T-helper 1 cell treated with Interleukin-12 subunit alpha and Interleukin-12 subunit beta and Interleukin-4 antibody, amounts not matched to agents 30 μg/mL and 1 μg/mL, for 36 hours (primary cell): ENCODE data around the gene SNRNP48.

Experiments
- H3K27ac Mint-ChIP-seq: one replicate; pipeline ENCODE4 v1.8.0; 2021; ENCODE audit warnings: mild to moderate bottlenecking, mixed read lengths
- H3K27me3 Mint-ChIP-seq: one replicate; pipeline ENCODE4 v1.8.0; 2021; ENCODE audit warnings: low read depth, mixed read lengths
- H3K36me3 Mint-ChIP-seq: one replicate; pipeline ENCODE4 v1.8.0; 2021; ENCODE audit warnings: low read depth, mixed read lengths
- H3K4me1 Mint-ChIP-seq: one replicate; pipeline ENCODE4 v1.8.0; 2021; ENCODE audit warnings: low read depth, mixed read lengths
- H3K4me3 Mint-ChIP-seq: one replicate; pipeline ENCODE4 v1.8.0; 2021; ENCODE audit warnings: mild to moderate bottlenecking, moderate library complexity, mixed read lengths
- H3K9me3 Mint-ChIP-seq: one replicate; pipeline ENCODE4 v1.8.0; 2021; ENCODE audit warnings: mixed read lengths

The SNRNP48 gene

DNA sequence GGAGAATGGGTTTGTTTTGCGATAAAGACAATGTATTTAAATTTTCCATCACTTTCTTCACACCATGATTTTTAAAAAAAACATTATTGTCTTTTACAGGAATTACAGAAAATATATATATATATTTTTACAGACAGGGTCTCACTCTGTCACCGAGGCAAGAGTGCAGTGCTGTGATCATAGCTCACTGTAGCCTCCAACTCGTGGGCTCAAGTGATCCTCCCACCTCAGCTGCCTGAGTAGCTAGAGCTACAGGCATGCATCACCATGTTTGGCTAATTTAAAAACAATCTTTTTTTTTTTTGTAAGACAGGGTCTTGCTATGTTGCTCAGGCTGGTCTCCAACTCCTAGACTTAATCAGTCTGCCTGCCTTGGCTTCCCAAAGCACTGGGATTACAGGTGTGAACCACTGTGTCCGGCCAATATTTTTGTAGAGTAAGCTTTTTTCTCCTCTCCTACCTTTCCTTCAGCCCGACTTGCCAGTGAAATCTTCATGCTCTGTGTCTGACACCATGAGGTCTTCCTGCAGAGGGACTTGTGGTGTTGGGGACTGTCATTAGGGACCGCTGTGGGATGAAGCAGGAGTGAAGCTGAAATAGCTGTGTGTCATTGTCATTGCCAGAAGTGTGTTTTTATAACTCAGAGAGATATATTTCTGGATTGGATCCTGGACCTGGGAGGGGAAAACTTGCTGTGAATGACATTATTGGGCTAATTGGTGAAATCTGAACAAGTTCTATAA lies 35.3 kb upstream of the SNRNP48 start:
- H3K4me3 Mint-ChIP-seq, result no peak overlapping the region
- H3K36me3 Mint-ChIP-seq, result no peaks in the 10 kb centered on the region
- H3K27me3 Mint-ChIP-seq, result peaks cover 50% of the 10 kb centered on the region
- no peak overlapping the region for H3K27ac Mint-ChIP-seq
- H3K9me3 Mint-ChIP-seq, result no peaks in the 10 kb centered on the region
- no peaks in the 10 kb centered on the region for H3K4me1 Mint-ChIP-seq

DNA sequence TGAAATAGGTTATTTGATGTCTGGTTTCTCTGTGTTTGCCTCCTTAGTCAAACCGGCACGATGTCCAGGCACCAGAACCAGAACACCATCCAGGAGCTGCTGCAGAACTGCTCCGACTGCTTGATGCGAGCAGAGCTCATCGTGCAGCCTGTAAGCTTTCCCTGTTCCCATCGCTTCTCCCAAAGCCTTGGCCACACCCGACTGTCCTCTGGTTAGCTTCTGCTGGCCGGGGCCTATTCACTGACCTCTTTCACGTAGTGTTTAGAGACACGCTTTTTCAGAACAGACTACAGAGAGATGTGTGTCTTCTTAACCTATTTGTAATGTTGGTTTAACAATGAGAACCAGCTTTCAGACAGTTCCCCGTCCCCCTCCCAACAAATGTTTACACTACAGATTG lies 34.3 kb upstream of the SNRNP48 start:
- no peaks in the 10 kb centered on the region for H3K4me1 Mint-ChIP-seq
- H3K36me3 Mint-ChIP-seq, result no peaks in the 10 kb centered on the region
- no peak overlapping the region for H3K27ac Mint-ChIP-seq
- H3K9me3 Mint-ChIP-seq, result no peaks in the 10 kb centered on the region
- no peak overlapping the region for H3K4me3 Mint-ChIP-seq
- H3K27me3 Mint-ChIP-seq, result peaks cover 49% of the 10 kb centered on the region

DNA sequence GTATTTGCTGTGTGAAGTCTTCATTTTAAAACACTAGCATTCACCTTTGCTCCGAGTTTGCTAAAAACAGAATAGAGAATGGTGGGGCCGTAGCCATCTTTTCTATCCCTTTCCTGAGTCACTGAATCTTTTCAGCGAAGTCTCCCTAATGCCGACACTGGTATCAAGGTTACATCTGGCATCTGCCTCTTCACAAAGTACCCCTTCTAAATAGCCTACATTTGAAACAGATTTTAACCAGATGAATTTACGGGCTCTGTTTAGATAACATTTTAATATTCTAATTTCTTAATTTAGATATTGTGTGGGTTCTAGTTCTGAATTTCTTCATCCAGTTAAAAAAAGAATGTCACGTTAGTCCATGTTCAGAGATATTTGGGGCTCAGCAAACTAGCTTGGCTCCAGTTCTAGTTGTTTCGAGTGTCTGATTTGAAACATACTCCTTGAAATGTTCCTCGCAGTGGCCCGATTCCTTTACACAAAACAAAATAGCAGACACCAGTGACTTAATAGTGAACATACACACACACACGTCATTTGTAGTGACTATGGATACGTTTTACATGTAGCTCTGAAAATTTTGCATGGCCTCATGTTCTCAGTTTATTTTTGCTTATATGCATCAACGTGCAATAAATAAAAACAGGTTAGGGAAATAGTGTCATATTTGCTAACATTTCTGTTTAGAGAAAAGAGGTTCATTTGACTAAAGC lies 33.4 kb upstream of the SNRNP48 start:
- Mint-ChIP-seq H3K36me3 (no peaks in the 10 kb centered on the region), H3K9me3 (no peaks in the 10 kb centered on the region), H3K27me3 (peaks cover 46% of the 10 kb centered on the region), H3K4me1 (no peaks in the 10 kb centered on the region), H3K4me3 (no peak overlapping the region), H3K27ac (no peak overlapping the region)

DNA sequence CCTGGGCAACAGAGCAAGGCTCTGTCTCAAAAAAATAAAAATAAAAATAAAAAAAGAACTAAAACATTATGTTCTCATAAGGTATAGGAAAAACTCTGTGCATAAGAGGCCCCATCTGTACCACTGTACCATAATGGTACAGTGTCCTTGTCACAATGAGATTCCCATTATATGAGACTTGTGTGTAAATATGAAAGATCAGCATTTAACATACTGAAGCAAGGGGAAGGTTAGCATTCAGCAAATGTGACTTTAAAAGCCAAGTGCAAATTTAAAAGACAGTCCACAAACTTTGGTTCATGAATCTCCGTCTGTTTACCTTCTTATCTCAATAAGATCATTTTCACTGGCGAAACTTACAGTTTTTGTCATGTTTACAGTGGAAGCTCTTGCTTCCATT lies 32.3 kb upstream of the SNRNP48 start:
- Mint-ChIP-seq H3K27me3 (peaks cover 43% of the 10 kb centered on the region), H3K4me3 (no peak overlapping the region), H3K36me3 (no peaks in the 10 kb centered on the region), H3K9me3 (no peaks in the 10 kb centered on the region), H3K4me1 (no peaks in the 10 kb centered on the region), H3K27ac (no peak overlapping the region)

DNA sequence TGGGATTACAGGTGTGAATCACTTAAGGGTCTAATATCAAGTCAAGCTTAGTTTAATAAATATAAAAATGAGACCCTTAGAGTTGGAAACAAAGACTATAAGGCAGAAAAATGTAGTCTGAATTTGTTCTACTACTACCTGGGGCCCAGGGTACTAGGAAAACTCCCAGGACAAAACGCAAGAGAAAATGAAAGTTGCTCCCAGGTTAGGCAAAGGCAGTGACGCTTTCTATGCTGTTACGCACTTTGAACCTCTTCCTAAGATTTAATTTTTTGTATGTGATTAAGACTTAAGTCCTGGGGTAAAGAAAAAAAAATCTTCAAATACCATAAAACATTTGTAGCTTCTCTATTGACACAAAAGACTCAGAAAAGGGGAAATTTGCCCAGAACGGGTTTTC lies 31.2 kb upstream of the SNRNP48 start:
- Mint-ChIP-seq H3K4me1 (no peaks in the 10 kb centered on the region), H3K27me3 (peaks cover 43% of the 10 kb centered on the region), H3K27ac (no peak overlapping the region), H3K9me3 (no peaks in the 10 kb centered on the region), H3K36me3 (no peaks in the 10 kb centered on the region), H3K4me3 (no peak overlapping the region)

DNA sequence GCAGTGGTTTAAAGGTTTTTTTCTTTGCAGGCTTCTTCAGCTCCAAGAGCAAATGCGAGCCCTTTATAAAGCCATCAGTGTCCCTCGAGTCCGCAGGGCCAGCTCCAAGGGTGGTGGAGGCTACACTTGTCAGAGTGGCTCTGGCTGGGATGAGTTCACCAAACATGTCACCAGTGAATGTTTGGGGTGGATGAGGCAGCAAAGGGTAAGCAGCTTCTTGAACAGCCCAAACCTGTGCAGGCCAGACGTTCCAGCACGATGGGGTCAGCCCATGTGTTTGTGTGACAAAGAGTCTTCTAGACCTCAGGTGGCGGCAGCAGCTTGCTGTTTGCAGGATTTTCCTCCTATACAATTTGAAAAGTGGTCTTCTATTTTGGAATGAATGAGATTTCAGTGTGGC lies 30.8 kb upstream of the SNRNP48 start:
- Mint-ChIP-seq H3K27ac (no peak overlapping the region), H3K4me1 (no peaks in the 10 kb centered on the region), H3K4me3 (no peak overlapping the region), H3K27me3 (peaks cover 39% of the 10 kb centered on the region), H3K9me3 (no peaks in the 10 kb centered on the region), H3K36me3 (no peaks in the 10 kb centered on the region)

DNA sequence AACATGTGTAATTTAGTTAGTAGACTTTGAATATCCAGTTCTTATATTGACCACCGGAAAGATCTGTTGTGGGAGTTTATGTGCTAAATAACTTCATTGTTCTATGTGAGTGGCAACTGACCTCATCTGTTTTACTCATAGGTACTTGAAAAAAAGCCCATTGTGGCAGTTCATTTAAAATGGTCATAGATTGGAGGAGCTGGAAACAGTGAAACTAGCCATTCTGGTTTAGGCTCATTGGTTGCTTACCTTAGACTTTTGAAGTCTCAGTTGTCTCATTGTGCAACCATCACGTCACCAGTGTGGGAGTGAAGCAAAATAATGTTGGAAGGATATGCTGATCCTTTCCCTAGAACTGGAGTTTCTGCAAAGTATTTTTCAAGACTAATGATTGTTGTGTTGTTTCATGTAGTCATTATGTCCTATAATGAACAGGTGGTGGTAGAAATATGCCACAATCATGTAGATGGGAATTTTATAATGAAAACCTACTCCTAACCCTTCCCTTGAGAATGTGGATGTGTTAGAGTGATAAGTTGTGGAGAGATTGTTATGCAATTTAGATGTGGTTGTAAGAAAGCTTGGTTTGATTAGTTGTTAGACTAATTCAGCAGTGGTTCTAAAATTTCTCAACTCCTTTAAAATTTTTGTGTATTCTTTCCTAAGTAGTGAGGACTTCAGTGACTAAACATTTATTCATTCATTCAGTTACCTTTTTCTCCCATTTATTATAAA lies 30.2 kb upstream of the SNRNP48 start:
- Mint-ChIP-seq H3K36me3 (no peaks in the 10 kb centered on the region), H3K27me3 (peaks cover 35% of the 10 kb centered on the region), H3K27ac (no peak overlapping the region), H3K4me3 (no peak overlapping the region), H3K9me3 (no peaks in the 10 kb centered on the region), H3K4me1 (no peaks in the 10 kb centered on the region)

DNA sequence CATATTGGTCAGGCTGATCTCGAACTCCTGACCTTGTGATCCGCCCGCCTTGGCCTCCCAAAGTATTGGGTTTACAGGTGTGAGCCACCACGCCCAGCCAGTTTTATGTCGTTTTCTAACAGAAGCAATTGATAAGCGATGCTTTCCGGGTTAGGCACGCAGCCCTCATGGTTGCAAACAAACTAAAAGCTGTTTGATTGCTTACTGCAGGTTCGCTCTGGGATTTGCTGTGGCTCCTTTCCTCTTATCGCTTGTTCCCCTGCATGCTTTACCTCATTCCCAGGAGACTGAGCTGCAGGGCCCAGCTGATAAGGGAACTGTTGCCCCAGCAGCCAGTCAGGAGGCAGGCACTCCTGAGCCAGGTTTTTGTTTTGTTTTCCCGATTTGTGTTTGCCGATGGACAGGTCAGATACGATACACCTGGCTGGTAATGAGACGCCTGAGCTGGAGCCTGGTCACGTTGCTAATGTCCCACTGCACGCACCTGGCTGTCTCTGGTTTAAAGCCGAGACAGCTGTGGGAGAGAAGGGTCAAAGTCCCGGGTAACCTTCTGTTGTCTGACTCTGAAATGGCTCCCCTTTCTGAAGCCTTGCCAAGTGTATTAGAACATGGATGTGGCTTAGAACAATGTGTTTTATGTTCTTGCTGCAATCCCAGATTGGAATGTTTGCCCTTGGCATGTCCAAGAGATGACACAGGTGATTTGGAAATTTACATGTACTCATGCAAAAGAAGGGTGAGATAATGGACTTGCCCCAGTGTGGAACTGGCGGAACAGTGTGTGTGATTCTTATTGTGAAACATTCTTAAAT lies 28.6 kb upstream of the SNRNP48 start:
- no peaks in the 10 kb centered on the region for H3K9me3 Mint-ChIP-seq
- H3K27me3 Mint-ChIP-seq, result peaks cover 31% of the 10 kb centered on the region
- no peaks in the 10 kb centered on the region for H3K4me1 Mint-ChIP-seq
- H3K36me3 Mint-ChIP-seq, result no peaks in the 10 kb centered on the region
- no peak overlapping the region for H3K4me3 Mint-ChIP-seq
- no peak overlapping the region for H3K27ac Mint-ChIP-seq

DNA sequence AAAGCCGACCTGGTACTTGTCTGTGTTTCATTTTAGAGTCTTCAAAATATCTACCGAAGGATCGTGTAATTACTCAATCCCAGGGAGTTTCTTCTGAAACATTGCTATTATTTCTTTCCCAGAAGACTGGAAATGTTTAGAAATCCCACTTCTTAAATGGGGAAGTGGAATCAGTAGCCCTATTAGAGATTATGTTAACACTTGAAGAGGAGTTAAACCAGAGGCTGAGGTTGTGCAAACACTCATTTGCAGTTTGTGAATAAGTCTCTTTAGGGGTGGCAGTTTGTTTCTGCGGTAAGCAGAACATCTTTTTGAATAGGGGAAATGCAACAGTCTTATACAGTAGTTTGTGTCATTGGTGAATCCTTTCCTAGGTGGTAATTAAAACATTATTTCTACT lies 27.2 kb upstream of the SNRNP48 start:
- peaks cover 31% of the 10 kb centered on the region for H3K27me3 Mint-ChIP-seq
- H3K4me1 Mint-ChIP-seq, result no peaks in the 10 kb centered on the region
- no peaks in the 10 kb centered on the region for H3K36me3 Mint-ChIP-seq
- H3K27ac Mint-ChIP-seq, result no peak overlapping the region
- no peaks in the 10 kb centered on the region for H3K9me3 Mint-ChIP-seq
- H3K4me3 Mint-ChIP-seq, result no peak overlapping the region

DNA sequence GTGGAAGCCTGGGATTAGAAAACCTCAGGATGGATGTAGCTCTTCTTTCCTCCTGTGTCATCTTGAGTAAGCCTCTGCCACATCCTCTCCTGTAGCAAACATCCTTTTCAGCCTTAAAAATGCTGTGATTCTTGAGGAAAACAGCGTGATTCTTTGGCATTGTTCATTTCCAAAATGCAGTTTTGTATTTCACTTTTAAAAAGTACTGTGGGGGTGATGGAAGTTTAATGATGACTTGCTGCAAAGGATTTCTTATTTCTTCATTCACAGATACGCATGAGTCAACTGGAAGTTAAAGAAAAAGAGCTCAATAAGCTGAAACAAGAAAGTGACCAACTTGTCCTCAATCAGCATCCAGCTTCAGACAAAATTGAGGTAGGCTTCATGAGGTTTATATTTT lies 23.9 kb upstream of the SNRNP48 start:
- peaks cover 39% of the 10 kb centered on the region for H3K27me3 Mint-ChIP-seq

DNA sequence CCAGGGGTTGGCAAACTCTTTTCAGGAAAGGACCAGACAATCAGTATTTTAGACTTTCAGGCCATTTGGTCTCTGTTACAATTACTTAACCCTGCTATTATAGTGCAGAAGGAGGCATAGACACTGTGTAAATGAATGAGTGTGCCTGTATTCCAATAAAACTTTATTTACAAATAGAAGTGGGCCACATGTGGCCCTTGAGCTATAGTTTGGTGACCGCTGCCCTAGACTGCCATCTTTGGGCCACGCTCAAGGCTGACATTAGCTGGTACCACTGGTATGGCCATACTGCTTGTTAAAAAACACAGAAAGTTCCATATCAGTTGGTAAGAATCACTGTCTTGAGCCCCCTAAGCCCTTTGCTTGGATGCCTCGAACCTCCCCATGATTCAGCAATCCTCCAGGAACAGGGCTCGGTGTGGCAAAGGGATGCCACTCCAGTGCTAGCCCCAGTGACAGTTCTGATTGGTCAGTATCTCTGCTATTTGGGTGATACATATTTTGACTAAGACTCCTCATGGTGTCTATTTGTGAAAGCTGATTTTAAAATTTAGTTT lies 23.3 kb upstream of the SNRNP48 start:
- no peaks in the 10 kb centered on the region for H3K9me3 Mint-ChIP-seq
- H3K27ac Mint-ChIP-seq, result no peak overlapping the region
- no peak overlapping the region for H3K4me3 Mint-ChIP-seq
- H3K4me1 Mint-ChIP-seq, result no peaks in the 10 kb centered on the region
- H3K27me3 Mint-ChIP-seq, result peaks cover 34% of the 10 kb centered on the region
- no peaks in the 10 kb centered on the region for H3K36me3 Mint-ChIP-seq

More for the DNA sequence above, 23.9 kb upstream of the SNRNP48 start:
- H3K9me3 Mint-ChIP-seq, result no peaks in the 10 kb centered on the region
- no peaks in the 10 kb centered on the region for H3K36me3 Mint-ChIP-seq
- no peaks in the 10 kb centered on the region for H3K4me1 Mint-ChIP-seq
- H3K27ac Mint-ChIP-seq, result no peak overlapping the region
- no peak overlapping the region for H3K4me3 Mint-ChIP-seq

DNA sequence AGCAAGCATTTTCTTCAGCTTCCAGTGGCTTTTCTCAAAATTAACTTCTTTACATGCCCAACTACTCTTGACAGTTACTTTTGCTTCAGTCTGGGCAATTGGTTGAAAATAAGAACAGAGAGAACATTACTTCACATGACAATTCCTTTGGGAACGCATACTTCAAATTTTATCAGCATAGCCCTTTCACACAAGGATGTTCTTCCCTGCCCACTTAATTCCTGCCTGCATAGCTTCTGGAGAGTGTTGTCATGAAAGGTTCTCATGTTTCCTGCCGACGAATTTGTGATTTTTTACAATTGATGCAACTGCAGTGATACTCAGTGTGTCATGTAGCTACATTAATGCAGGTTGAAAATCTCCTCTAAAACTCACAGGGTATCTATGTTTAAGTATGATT lies 22.0 kb upstream of the SNRNP48 start:
- Mint-ChIP-seq H3K36me3 (no peaks in the 10 kb centered on the region), H3K4me1 (no peaks in the 10 kb centered on the region), H3K27me3 (peaks cover 34% of the 10 kb centered on the region), H3K27ac (no peak overlapping the region), H3K9me3 (no peaks in the 10 kb centered on the region), H3K4me3 (no peak overlapping the region)

DNA sequence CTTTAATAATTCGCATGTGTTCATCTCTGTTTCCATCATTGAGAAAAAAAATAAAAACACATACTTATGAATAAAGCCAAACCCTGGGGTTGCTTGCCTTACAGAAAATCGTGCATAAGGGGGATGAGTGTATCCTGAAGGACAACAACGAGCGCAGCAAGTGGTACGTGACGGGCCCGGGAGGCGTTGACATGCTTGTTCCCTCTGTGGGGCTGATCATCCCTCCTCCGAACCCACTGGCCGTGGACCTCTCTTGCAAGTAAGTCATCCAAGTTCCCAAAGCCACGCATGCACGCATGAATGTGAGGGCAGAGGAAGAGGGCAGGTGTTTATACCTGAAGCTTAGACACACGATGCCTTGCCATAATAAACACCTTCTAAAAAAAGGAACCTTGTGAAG lies 20.9 kb upstream of the SNRNP48 start:
- Mint-ChIP-seq H3K4me1 (no peaks in the 10 kb centered on the region), H3K27me3 (peaks cover 33% of the 10 kb centered on the region), H3K27ac (no peak overlapping the region), H3K4me3 (no peak overlapping the region), H3K9me3 (no peaks in the 10 kb centered on the region), H3K36me3 (no peaks in the 10 kb centered on the region)
